GM12875 (cell line): ENCODE results near the gene ARFIP2.

Source experiments
- H3K4me3 ChIP-seq: one replicate; pipeline ENCODE4 v1.5.1; 2011; ENCODE audit warnings: low read depth, low read length, control low read depth
- TF ChIP-seq, protein P1 (sequence below): IDR thresholded peaks from 2 replicates; pipeline ENCODE4 v1.5.1; 2011; ENCODE audit warnings: low read depth, mild to moderate bottlenecking, control low read depth, inconsistent platforms, low read length, moderate library complexity, borderline replicate concordance; ENCODE audit not compliant: insufficient read depth

The ARFIP2 gene

DNA sequence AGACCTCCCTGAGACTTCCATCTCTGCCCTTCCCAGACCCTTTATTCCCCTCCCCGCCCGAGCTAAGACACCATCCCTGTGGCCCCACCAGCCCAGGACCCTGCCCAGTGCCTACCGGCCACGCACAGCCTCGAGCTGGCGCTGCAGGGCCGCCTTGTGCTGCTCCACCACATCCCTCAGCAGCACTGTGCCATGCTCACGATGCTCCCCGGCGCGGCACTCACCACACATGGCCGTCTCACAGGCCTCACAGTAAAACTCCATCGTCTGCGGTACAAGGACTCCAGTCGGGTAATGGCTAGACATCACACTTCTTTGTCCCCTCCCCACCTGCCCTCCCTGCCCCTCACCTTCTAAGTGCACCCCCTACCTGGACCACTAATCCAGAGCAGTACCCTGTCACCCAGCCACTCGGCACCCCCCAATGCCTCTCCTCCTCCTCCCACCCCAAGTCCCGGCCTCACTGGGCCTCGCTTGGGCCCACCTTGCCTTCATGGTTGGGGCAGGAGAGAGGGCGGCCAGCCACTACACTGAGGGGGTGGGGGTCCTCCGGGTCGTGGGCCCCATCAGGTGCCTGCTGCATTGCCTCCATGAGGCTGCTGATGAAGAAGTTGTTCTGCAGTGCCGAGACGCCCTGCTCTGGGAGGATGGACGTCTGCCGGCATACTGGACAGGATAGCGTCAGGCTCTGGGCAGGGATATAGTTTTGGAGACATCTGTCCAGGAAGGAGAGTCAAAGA, 23.4 kb downstream of the ARFIP2 start:
- no peak overlapping the region for H3K4me3 ChIP-seq
- TF ChIP-seq, protein P1, sequence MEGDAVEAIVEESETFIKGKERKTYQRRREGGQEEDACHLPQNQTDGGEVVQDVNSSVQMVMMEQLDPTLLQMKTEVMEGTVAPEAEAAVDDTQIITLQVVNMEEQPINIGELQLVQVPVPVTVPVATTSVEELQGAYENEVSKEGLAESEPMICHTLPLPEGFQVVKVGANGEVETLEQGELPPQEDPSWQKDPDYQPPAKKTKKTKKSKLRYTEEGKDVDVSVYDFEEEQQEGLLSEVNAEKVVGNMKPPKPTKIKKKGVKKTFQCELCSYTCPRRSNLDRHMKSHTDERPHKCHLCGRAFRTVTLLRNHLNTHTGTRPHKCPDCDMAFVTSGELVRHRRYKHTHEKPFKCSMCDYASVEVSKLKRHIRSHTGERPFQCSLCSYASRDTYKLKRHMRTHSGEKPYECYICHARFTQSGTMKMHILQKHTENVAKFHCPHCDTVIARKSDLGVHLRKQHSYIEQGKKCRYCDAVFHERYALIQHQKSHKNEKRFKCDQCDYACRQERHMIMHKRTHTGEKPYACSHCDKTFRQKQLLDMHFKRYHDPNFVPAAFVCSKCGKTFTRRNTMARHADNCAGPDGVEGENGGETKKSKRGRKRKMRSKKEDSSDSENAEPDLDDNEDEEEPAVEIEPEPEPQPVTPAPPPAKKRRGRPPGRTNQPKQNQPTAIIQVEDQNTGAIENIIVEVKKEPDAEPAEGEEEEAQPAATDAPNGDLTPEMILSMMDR: no peak

GRCh38 chr11:6456361-6457073, 24.6 kb downstream of the ARFIP2 start:
- TF ChIP-seq, protein P1: no peak
- H3K4me3 ChIP-seq: no peak overlapping the region

GRCh38 chr11:6455070-6455469, 26.1 kb downstream of the ARFIP2 start:
- no peak overlapping the region for H3K4me3 ChIP-seq
- TF ChIP-seq, protein P1: no peak

DNA sequence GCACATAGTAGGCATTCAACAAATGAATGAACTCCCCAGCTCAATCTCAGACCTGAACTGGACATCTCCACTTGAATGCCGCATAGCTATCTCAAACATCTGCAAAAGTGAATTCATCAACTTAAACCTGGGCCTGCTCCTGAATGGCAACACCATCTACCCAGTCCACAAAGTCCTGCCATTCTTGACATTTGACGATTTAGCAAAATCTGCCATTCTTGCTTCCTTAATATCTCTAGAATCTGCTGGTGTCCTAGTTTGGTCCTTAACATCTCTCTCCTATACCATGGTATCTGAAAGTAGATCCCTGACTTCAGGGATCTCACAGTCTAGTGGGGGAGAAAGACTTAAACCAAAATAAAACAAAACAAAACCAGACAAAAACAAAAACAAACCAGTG, 28.0 kb downstream of the ARFIP2 start:
- H3K4me3 ChIP-seq: no peak overlapping the region
- TF ChIP-seq, protein P1: no peak

- TF ChIP-seq, protein P1: no peak
- no peak overlapping the region for H3K4me3 ChIP-seq
These were observed 28.9 kb downstream of the ARFIP2 start for GRCh38 chr11:6452219-6452618.

DNA sequence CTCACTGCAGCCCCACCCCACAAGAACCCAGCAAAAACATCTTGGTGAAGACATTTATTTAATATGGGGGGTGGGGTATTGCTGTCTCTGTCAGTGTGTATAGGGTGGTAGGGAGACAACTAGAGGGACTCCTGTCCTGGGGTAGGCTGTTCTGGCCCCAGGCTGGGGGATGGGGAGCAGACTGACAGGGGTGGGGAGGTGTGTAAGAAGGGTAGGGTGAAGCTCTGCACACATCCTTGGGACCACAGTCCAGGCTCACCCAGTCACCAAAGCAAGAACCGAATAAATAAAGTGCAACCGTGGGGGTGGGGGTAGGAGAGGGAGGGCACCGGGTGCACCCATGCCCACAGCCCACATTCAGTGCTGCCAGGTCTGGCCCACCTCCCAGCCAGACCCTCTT, 32.6 kb downstream of the ARFIP2 start:
- TF ChIP-seq, protein P1: no peak
- no peak overlapping the region for H3K4me3 ChIP-seq

GRCh38 chr11:6443269-6444003, 37.7 kb downstream of the ARFIP2 start:
- TF ChIP-seq, protein P1: peak; percentile 91

More at GRCh38 chr11:6443269-6444003, 37.7 kb downstream of the ARFIP2 start:
- H3K4me3 ChIP-seq: no peak overlapping the region
